Cerebellar nuclear complex (tissue), 1 donor: ENCODE results near the gene ANKRD13B.
"Not testable (repeated sequence)": the region's sequence is repeated elsewhere in the genome, so short reads cannot be mapped to it uniquely, and the experiment has no call there.

ENCODE experiments used
- DNase-seq, 2 experiments: peaks; one replicate each; lab custom pipeline; 2025; lab: John Stamatoyannopoulos, UW

Gene ANKRD13B

DNA sequence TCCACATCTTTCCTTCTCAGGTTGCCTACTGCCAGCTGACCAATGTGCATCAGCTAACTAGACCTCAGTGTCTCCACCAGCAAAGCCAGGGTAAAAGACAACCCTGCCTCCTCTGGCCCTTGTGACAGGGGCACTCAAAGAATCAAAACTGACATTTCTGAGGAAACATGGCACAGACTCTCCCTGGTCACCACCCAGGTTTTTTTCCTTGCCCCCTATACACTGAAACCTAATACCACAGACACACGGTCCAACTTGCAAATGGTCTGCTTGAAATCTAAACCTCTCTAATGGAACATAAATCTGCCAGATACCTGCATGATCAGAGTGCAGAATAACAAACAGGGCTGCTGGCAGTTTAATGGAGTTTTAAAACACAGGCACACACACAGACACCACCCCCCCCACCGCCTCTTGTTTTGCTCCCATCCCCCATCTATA, 49.3 kb downstream of the ANKRD13B start:
- no peak for DNase-seq

DNA sequence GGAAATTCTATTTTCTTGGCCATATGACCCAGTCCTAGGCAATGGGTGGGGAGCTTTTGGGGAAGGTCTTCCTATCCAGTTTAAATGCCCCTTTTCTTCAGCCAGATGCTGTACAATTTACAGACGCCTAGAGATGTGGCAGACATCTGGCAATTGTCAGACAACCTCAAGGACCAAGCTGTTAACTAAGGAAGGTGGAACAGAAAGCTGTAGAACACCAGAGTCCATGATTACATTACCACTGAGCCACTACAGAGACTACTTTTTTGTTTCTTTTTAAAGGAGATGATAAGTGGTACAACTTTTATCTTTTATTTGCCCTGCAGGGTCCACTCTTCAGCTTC, 50.9 kb downstream of the ANKRD13B start:
- no peak for DNase-seq

DNA sequence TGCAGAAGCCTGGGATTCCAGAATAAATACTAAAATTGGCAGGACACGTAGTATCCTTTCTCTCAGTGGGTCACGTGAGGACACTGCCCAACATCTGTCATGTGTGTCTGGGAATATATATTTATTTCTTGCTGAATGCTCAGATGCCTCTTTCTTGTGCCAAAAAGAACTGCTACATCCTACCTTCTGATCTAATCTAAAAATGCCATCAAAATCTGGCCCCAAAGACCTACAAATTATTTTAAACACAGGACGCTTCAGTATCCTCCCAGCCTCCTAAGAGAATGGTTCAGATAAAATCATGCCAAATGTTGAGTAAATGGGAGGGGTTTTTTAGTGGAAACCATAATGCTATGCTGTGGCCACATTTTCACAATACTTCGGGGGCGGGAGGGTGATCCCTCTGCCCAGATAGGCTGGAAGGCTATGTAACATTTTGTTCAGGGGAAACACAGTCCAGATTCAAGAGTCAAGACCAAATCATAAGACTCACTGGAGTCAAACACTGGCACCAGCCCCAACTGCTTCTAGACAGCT, 52.7 kb downstream of the ANKRD13B start:
- DNase-seq: no peak

DNA sequence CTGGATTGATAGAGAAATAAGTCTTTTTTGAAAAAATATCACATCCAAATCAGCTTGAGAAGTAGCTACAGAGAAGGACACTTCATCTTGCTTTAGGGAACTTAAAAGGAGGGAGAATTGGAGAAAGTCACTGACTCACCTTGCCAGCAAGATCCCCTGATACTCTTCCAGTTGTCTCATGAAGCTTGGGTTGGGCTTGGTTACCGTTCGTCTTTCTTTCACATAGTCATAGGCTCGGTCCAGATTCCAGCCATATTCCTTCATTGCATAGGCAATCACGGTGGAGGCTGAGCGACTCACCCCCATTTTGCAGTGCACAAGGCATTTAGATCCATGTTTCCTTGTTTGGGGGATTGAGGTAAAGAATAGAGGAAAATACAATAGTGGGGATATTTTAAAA, 55.1 kb downstream of the ANKRD13B start:
- DNase-seq: no peak

DNA sequence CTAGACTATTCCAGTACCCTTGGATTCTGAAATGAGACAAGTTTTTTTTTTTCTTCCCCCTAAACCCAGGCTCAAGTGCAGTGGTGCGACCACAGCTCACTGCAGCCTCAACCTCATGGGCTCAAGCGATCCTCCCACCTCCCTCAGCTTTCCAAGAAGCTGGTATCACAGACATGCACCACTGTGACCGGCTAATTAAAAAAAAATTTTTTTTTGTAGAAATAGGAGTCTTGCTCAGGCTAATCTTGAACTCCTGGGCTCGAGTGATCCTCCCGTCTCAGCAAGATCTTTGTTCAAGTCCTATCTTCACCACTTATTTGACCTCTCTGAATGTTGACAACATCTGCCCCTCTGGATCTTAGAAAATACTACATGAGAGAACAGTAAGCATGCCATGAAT, 56.4 kb downstream of the ANKRD13B start:
- no peak for DNase-seq

DNA sequence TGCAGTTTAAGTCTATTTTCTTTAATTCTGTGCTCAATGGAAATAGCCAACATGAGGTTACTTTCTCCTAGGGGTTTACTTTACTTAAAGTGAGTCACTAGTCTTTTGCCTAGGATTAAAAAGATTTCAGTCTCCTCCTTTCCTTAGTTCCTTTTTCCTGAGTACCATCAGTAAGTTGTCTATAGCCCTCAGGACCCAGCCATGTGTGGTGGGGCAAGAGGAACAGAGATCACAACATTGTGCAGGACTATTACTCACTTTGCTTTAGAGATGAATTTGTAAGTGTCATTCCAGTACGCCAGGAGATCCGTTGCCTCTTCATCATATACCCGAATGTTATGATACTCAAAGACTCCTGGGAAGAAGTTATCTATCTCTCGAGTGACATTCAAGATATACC, 57.5 kb downstream of the ANKRD13B start:
- DNase-seq: no peak

DNA sequence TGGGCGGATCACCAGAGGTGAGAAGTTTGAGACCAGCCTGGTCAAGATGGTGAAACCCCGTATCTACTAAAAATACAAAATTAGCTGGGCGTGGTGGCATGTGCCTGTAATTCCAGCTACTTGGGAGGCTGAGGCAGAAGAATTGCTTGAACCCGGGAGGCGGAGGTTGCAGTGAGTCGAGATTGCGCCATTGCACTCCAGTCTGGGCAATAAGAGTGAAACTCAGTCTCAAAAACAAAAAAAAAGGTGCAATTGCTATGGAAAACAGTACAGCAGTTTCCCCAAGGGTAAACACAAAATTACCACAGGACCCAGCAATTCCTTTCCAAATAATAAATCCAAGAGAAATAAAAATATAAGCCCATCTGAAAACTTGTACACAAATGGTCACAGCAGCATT, 59.0 kb downstream of the ANKRD13B start:
- DNase-seq: not testable (repeated sequence)

DNA sequence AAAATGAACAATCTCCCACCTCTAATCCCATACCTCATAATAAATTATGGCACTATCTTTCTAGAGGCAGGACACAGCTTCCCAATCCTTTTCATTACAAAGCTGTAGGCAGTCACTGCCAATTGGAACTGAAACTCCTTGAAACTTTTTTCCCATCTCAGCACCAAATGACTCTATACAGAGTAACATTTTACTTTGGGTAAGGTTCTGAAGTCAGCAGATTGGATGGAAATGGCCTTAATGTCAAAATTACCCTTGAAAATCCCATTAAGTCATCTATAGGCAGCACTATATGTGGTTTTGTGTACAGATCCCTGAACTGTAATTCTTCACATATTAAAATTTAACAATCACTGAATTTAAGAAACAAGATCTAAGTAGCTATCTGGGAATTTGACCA, 60.0 kb downstream of the ANKRD13B start:
- no peak for DNase-seq

DNA sequence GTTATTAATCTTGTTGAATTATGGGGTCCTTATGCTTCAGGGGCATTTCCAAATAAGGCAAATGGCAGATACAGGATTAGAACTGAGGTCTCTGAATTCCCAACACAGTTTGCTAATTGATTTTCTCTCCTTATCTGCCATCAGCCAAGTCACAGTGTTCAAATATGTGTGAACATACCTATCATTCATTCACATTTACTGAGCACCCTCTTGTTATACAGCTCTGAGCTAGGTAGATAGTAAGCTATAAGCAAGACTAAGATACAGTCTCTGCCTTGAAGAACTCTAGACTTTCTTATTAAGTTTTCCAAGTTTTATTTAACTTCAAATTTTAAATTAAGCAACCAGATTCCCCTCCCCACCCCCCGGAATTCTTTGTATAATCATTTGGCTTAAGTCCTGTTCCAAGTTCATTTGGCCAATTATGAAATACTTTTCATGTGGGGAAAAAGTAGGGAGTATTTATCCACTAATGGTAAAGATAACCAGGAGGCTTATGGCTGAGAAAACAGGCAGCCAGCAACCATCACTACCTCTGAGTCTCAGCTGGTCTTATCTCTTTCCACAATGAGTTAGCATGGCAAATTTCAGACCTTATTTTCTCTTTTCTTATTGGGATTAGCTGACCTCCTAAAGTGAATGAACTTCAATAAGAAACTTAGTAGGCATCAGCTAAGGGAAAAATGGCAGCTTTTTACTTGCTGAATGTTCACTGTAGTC, 61.2 kb downstream of the ANKRD13B start:
- no peak for DNase-seq

DNA sequence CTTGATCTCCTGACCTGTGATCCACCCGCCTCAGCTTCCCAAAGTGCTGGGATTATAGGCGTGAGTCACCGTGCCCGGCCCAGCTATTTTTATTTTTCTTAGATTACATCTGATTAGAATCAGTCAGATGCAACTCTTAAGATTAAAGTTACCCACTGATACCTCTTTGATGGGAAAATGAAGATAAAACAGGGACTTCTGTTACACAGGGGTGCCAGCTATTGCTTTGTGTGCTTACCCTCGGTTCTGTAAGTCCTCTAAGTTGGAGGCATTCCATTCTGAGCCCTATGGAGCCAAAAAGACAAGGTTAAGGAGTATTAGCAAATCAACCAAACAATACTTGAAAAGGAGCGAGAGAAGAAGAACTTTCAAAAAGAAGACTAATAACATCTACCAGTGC, 62.4 kb downstream of the ANKRD13B start:
- DNase-seq: no peak

DNA sequence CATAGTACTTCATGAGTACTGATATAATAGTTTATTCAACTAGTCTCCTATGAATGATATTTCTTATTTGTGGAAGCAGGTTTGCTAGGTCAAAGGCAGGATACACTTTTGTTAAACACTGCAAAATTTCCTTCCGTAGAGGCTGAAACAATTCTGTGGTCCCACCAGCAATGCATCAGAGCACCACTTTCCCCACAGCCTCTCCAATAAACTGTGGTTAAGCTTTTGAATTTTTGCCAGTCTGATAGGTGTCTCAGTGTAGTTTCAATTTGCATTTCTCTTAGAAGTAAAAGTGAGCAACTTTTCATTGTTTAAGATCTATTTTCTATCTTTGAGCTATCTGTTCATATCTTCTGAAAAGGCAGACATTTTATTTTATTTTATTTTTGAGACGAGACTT, 66.2 kb downstream of the ANKRD13B start:
- no peak for DNase-seq

DNA sequence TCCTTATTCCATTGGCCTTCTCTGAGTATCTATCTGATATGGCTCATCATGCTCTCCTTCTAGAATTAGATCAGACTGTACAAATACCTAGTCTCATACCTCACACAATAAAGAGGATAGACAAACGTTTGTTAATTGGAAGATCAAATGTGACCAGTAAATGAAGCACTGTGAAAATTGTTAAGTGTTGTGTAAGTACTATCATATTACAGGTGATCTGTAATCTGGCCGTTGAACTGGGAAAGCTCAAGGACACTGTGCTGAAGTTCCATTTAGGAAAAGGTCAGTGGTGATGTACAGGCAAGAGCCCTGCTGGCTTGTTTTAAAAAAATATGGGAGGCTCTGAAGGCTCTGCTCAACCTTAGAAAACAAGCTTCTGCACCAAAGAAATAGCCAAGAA, 68.3 kb downstream of the ANKRD13B start:
- no peak for DNase-seq

DNA sequence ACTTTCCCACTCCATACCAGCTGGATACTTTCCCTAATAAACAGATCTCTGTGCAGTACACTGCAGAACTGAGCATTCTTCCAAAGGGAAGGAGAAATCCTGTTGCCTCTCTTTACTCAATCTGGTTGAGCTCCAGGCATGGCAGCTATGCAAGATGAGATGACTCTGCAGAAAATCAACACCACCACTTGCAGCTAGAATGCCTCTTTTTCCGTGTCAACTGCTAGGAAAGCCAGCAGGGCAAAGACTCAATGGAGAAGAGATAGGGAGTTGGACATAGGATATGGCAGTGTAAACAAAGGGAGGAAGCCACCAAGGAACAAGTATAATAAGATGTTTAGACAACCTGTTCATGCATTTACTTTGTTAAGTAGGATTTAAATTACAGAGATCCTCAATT, 70.2 kb downstream of the ANKRD13B start:
- DNase-seq: no peak
